HFFc6 (cell line): Measurements from ENCODE around the gene RPL19. TPM values are rescaled to one million over a fixed set of nuclear protein-coding genes. Genes with fewer than 3 reads are reported as not detected.

Experiments
- DNase-seq: peaks from one replicate; pipeline ENCODE4 v3.0.0-alpha.2; 2018
- H3K27ac Mint-ChIP-seq: 2 replicates; pipeline ENCODE4 v1.8.0; 2020; ENCODE audit warnings: mild to moderate bottlenecking, mixed read lengths
- H3K27me3 Mint-ChIP-seq: 2 replicates; pipeline ENCODE4 v1.8.0; 2021; ENCODE audit warnings: mild to moderate bottlenecking, moderate library complexity, mixed read lengths; ENCODE audit not compliant: insufficient read depth
- H3K36me3 Mint-ChIP-seq: 2 replicates; pipeline ENCODE4 v1.8.0; 2021; ENCODE audit warnings: low read depth, mixed read lengths
- H3K4me1 Mint-ChIP-seq: 2 replicates; pipeline ENCODE4 v1.8.0; 2020; ENCODE audit warnings: low read depth, mixed read lengths
- H3K4me3 Mint-ChIP-seq: 2 replicates; pipeline ENCODE4 v1.8.0; 2020; ENCODE audit warnings: mild to moderate bottlenecking, moderate library complexity, mixed read lengths
- H3K9me3 Mint-ChIP-seq: 2 replicates; pipeline ENCODE4 v1.8.0; 2020; ENCODE audit warnings: mild to moderate bottlenecking, mixed read lengths
- total RNA-seq, 6 experiments: library from RNA; stranded (reverse); fragmentation: NEBNext Ultra II Directional; extraction: Animal tissue kit (Norgen Biotek cat#: 25700); gene quantifications; 2 replicates in 1 of 6; 3 replicates in 5 of 6; pipeline ENCODE4 v1.2.3, GENCODE V29; 2021
- TF ChIP-seq, protein P1 (sequence below): fragments of 200-600 bp; sonication (generic); IDR thresholded peaks from 2 replicates; pipeline ENCODE4 v1.5.0; 2021; ENCODE audit warnings: antibody characterized with exemption, mild to moderate bottlenecking

The RPL19 gene
- total RNA-seq, 6 experiments from 2014 or later, result 1,574 to 1,911 (median 1,762) TPM

GRCh38 chr17:39169101-39169500 is 31.0 kb upstream of the RPL19 start:
- Mint-ChIP-seq H3K9me3 (peaks cover 7% of the 10 kb centered on the region; the same call in 1 of the 2 replicates), H3K4me1 (peaks cover 24% of the 10 kb centered on the region), H3K27me3 (peaks cover 30% of the 10 kb centered on the region), H3K27ac (no peak overlapping the region), H3K4me3 (no peak overlapping the region), H3K36me3 (peaks cover 4% of the 10 kb centered on the region; the same call in 1 of the 2 replicates)
- TF ChIP-seq, protein P1, sequence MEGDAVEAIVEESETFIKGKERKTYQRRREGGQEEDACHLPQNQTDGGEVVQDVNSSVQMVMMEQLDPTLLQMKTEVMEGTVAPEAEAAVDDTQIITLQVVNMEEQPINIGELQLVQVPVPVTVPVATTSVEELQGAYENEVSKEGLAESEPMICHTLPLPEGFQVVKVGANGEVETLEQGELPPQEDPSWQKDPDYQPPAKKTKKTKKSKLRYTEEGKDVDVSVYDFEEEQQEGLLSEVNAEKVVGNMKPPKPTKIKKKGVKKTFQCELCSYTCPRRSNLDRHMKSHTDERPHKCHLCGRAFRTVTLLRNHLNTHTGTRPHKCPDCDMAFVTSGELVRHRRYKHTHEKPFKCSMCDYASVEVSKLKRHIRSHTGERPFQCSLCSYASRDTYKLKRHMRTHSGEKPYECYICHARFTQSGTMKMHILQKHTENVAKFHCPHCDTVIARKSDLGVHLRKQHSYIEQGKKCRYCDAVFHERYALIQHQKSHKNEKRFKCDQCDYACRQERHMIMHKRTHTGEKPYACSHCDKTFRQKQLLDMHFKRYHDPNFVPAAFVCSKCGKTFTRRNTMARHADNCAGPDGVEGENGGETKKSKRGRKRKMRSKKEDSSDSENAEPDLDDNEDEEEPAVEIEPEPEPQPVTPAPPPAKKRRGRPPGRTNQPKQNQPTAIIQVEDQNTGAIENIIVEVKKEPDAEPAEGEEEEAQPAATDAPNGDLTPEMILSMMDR, result no peak
- DNase-seq, result no peak

- no peak overlapping the region for H3K27ac Mint-ChIP-seq
- no peak for DNase-seq
- H3K9me3 Mint-ChIP-seq, result peaks cover 7% of the 10 kb centered on the region; the same call in 1 of the 2 replicates
- H3K36me3 Mint-ChIP-seq, result peaks cover 4% of the 10 kb centered on the region; the same call in 1 of the 2 replicates
- H3K4me1 Mint-ChIP-seq, result peaks cover 20% of the 10 kb centered on the region
- peaks cover 30% of the 10 kb centered on the region for H3K27me3 Mint-ChIP-seq
- H3K4me3 Mint-ChIP-seq, result no peak overlapping the region
- TF ChIP-seq, protein P1, result no peak
Measured at GRCh38 chr17:39169518-39169917, 30.6 kb upstream of the RPL19 start.

DNA sequence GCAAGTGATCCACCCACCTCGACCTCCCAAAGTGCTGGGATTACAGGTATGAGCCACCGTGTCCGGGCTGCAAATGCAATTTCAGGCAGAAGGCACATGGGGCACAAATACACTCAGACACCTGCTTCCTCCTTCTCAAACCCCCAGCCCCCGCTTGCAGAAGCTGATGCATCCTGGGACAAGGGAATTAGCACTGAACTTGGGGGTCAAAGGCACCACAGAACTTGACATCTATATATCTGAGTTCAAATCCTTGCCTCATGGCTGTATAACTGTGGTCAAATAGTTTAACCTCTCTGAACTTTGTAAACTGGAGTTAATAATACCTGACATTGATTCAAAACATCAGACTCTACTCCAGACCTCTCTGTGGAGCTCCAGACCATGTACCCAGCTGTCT is 30.0 kb upstream of the RPL19 start:
- H3K9me3 Mint-ChIP-seq, result peaks cover 7% of the 10 kb centered on the region; the same call in 1 of the 2 replicates
- H3K27ac Mint-ChIP-seq, result no peak overlapping the region
- H3K4me1 Mint-ChIP-seq, result peaks cover 14% of the 10 kb centered on the region
- H3K4me3 Mint-ChIP-seq, result no peak overlapping the region
- TF ChIP-seq, protein P1, result no peak
- DNase-seq, result no peak
- H3K36me3 Mint-ChIP-seq, result peaks cover 4% of the 10 kb centered on the region; the same call in 1 of the 2 replicates
- peaks cover 30% of the 10 kb centered on the region for H3K27me3 Mint-ChIP-seq

- no peak for DNase-seq
- no peak overlapping the region for H3K4me3 Mint-ChIP-seq
- H3K36me3 Mint-ChIP-seq, result peaks cover 4% of the 10 kb centered on the region; the same call in 1 of the 2 replicates
- H3K9me3 Mint-ChIP-seq, result peaks cover 7% of the 10 kb centered on the region; the same call in 1 of the 2 replicates
- peaks cover 30% of the 10 kb centered on the region for H3K27me3 Mint-ChIP-seq
- H3K4me1 Mint-ChIP-seq, result peaks cover 15% of the 10 kb centered on the region
- H3K27ac Mint-ChIP-seq, result no peak overlapping the region
- TF ChIP-seq, protein P1, result no peak
Measured at GRCh38 chr17:39170558-39170957, 29.5 kb upstream of the RPL19 start.

DNA sequence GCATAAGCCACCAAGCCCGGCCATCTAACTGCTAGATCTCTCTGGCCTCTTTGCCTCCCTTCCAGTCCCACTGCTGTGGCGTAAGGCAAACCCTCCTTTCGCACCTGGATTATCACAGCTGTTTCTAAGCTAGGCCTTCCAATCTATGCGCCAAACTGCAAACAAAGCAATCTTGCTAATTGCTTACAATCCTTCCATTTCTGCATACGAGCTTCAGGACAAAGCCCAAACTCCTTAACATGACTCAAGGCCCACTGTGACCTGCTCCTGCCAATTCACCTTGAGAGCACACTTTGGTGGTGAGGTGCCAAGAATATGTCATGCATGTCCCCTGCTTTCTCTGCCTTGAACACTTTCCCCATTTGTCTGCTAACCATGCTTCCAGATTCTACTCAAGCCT is 28.1 kb upstream of the RPL19 start:
- Mint-ChIP-seq H3K4me3 (no peak overlapping the region), H3K27me3 (peaks cover 20% of the 10 kb centered on the region)

More for the DNA sequence above, 28.1 kb upstream of the RPL19 start:
- H3K9me3 Mint-ChIP-seq, result peaks cover 7% of the 10 kb centered on the region; the same call in 1 of the 2 replicates
- no peak overlapping the region for H3K27ac Mint-ChIP-seq
- TF ChIP-seq, protein P1, result no peak
- no peak for DNase-seq
- H3K36me3 Mint-ChIP-seq, result peaks cover 14% of the 10 kb centered on the region
- H3K4me1 Mint-ChIP-seq, result peaks cover 22% of the 10 kb centered on the region
